HG03097 (cell line): ENCODE results near the gene NFIA.
A peak's percentile ranks its signal among the peaks of the same experiment; 100 is the strongest.

Source experiments
- ATAC-seq: cut with Tn5 transposase; IDR thresholded peaks from one replicate; pipeline ENCODE4 v1.9.1; 2021; ENCODE audit not compliant: unreplicated experiment, low FRiP score

The NFIA gene

GRCh38 chr1:61285371-61285885 is 203.1 kb downstream of the NFIA start:
- no peak for ATAC-seq

DNA sequence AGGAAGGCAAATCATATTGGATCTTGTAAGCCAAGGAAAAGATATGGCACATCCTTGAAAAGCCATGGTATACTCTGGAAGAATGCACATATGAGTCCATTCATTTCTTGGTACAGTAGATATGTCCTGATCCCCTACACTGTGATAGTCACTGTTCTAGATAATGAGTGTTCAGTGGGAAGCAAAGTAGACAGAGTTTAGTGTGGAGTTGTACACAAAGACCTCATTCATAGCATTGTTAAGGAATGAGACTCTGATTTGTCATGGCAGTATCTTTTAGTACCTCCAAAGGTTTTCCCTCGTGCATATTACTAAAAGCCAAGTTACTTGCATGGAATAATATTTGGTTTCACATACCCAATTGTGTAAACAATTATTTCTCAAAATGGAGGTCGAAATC is 204.7 kb downstream of the NFIA start:
- no peak for ATAC-seq

DNA sequence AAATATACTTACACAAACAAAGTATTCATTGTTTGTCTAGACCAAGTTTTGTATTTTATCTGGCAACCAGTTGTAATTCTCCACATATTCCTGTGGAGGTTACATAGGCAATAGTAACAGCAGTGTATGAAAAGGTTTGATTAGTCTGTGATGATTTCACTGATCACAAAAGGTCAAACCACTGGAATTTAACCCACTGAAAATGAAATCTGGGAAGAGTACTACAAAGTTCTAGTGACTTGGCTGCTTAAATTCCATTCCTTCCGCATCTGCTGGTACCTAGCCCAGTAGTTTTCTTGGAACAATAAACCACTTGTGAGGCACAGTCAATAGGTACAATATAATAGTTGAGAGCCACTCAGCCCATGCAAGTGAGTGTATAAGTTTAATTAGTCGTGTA is 205.4 kb downstream of the NFIA start:
- no peak for ATAC-seq

GRCh38 chr1:61289232-61290098 is 207.1 kb downstream of the NFIA start:
- ATAC-seq: no peak

GRCh38 chr1:61290525-61290924 is 208.2 kb downstream of the NFIA start:
- no peak for ATAC-seq

DNA sequence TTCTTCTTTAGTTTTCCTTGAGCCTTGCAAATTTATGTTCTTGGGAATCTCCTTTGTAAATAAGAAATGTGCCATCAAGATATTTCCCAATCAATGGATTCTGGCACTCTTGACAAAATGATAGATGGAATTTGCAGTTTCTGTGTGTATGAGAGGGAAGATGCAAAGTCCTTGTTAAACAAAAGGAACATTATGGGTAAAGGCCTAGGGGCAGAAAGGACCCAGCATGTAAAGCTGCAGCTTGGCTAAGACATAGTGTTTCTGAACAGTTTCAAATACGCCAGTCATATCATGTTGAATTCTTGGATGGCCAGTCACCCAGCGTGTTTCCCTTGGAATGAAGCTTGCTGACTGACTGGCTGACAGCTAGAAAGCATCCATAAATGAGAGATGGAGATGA is 210.8 kb downstream of the NFIA start:
- no peak for ATAC-seq

DNA sequence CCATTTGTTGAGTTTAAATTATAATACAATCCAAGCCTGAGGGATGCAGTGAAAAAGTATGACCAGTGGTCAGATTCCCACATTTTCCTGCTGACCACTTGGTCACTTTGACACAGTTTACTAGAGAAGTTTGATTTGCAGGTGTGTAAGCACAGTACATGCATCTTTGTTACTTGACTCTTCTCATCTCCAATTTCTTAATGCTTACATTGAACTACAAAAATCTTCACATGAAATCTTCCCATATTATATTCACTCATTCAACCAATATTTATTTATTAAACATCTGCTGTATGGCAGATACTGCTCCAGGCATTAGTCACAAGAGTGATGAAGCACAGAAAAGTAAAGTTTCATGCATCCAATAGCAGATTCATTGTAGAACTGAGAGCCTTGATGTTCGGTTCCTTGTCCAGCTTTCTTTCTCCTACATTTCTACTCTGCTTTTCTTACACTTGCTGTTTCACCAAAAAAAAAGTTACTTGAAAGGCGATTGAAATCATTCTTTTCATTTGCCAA is 211.7 kb downstream of the NFIA start:
- no peak for ATAC-seq

- ATAC-seq: no peak
These were observed 212.6 kb downstream of the NFIA start for GRCh38 chr1:61294930-61295329.

DNA sequence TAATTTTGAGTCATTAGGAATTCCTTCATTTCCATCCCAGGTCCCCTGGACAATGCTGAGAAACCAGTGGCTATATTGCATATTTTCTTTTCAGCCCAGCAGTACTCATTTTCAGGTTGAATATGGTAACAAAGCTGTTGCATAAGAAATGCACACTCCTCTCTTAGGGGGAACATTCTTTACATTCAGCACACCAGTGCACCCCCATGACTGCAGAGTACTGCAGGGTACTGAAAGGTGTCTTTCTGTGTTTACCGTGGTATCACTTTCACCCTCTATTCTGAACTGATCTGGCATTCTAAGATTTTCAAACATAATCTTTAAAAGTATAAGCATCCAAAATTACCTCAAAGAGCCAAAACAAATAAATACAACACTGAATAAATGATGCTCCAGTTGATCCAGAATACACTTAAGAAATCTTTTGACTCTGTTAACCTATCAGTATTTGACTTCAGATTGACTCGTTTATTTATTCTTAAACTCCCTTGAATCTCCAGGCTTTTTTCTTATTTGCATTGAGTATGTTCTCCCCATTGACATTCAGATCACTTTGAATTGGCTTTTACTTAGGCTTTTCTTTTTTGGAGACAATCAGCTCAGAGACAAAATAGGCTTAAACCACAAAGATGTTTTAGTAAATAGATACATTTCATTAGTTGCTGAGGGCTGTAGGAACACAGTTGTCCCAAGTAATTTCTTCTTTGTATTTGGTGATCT is 213.6 kb downstream of the NFIA start:
- ATAC-seq: no peak

DNA sequence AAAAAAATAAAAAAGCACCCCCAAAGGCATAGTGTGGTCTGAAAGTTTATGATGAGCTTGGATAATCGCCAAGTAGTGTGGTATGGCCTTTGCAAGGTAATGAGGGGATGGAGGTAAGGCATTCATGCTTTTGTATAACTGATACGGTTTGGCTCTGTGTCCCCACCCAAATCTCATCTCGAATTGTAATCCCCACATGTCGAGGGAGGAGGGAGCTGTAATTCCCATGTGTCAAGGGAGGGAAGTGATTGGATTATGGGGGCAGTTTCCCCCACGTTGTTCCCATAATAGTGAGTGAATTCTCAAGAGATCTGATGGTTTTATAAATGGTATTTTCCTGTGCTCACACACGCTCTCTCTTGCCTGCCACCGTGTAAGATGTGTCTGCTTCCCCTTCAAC is 215.5 kb downstream of the NFIA start:
- no peak for ATAC-seq

GRCh38 chr1:61299463-61299862 is 217.1 kb downstream of the NFIA start:
- ATAC-seq: no peak

GRCh38 chr1:61300899-61301298 is 218.5 kb downstream of the NFIA start:
- no peak for ATAC-seq

DNA sequence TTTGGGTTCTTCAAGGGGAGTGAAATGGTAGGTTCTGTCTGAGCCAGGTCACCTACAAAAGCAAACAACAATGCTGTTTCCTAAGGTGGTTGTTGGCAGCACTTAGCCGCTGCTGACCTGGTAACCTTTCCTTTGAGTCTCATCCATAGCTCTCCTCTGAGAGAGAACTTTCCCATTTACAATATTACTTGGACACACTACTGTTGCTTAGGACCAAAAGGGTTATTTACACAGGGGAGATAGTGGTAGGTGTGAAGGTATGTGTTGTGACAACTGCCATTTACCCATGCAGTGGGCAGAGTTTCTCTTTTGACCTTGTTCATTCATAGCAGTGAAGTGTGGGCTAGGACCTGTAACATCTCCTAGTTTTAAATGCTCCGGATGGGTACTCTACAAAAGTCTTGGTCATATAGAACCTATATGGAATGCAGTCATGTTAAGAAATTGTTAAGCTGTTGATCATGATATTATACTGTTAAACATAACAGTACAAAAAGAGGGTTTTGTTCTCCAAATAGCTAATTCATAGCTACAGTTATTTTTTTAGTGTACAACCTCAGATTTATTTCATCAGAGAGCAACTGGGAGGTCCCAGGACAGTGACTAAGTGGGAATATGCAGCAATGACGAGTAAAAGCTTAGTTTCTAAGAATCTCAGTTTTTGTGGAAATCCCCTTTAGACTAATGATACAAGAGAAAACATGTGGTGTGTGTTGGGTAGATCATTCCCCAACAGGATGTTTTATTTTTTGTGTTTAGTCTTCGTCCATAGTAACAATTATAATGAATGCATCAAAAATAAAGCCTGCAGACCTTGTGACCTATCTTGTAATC is 219.7 kb downstream of the NFIA start:
- ATAC-seq: peak; percentile 73

DNA sequence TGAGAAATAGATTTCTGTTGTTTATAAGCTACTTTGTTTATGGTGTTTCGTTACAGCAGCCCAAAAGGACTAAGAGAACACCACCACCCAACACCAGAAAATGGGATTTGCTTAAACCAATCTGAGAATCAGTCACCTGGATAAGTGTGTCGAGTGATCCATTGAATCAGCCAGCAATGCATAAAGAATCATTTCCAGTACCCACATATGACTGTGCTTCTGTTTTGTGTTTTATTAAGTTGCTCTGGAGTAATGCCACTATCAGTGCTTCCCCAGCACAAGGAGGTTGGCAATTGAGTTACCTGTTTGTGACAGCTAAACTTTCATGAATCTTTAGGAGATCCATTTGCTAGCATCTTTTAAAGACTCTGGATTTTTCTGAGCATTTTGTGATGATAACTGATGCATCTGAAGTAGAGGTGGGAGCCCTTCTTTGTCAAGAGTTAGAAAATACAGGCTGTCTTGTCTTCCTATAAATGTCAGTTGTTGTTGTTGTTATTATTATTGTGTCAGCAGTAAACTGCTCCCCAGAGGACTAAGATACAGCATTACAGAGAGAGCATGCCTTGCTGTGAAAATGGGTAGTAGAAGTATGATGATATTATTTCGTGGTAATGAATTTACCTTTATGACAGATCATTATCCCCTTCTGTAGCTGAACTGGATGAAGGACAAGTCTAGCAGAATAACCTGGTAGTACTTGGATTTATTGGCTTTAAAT is 225.2 kb downstream of the NFIA start:
- ATAC-seq: no peak

GRCh38 chr1:61310057-61310456 is 227.7 kb downstream of the NFIA start:
- ATAC-seq: no peak

DNA sequence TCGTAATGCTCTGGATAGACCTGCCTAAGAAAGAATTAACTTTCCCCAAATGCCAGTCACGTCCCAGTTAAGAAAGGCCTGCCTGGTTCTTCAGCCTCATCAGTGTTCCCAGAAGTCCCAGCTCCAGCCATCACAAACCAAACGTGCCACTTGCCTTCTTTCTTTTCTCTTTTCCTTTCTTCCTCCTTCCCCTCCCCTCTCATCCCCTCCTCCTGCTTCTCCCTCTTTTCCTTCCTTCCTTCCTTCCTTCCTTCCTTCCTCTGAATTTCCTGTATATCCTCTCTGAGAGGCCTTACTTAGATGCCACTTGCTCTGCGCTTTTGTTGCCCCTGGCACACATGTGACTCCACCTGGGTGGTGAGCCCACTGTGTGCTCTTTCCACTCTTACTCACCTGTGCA is 228.2 kb downstream of the NFIA start:
- no peak for ATAC-seq

- ATAC-seq: no peak
These were observed 231.6 kb downstream of the NFIA start for GRCh38 chr1:61313906-61314422.

DNA sequence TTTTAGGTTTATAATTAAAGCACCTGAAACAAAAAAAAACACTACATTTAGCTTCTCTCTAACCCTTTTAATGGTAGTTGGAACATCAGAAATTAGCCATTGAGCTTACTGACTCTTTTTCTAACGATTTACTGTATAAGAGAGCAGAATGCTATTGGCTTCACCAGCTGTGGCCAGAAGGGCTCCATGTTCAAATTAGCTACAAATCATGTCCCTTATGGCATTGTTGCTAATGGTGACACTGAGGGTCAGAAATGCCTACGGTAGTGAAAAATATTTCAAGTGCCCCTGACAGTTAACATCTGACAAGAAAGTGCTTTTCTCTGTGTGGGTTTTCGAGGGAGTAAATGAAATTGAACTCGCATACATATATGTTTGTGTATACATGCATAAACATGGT is 232.7 kb downstream of the NFIA start:
- no peak for ATAC-seq

- ATAC-seq: no peak
These were observed 234.1 kb downstream of the NFIA start for GRCh38 chr1:61316493-61316892.
